Astrocyte of the hippocampus (primary cell): ENCODE data around the gene LRRC27.
A peak's percentile ranks its signal among the peaks of the same experiment; 100 is the strongest.

ENCODE experiments used
- DNase-seq: peaks from one replicate; pipeline ENCODE4 v3.0.0; 2011; ENCODE audit warnings: low read depth, low spot score

The LRRC27 gene

DNA sequence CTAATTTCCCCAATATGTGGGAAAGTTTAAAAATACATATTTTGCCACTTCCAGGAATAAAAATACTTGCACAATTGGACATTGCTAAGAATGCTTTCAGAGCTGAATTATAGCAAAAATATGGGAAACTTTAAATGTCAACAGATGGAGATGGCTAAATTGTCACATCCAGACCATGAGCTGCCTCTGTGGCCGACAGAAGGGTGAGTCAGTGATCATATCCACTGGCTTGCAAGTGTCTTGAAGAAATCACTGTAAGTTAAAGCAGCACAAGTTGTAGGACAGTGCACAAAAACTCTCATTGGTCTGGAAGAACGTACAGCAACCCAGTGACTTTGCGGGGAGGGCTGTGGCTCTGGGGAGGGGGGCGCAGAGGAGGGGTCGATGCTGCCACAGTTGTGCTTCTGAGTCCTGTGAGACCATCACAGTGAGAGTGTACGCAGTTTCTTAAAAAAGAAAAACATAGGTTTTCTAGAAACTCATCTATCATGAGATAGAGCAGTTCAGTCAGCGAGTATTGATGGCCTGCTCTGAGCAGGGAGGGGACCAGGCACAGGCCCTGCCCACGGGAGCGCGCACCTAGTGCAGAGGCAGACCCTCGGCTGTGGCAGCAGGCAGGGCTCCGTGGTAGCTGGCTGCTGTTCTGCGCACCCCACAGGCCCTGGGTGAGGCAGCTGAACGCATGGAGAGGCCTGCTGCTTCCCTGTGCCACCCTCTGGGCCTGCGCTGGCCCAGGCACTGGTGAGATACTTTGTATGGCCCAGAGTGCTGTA, 25.5 kb downstream of the LRRC27 start:
- no peak for DNase-seq

- no peak for DNase-seq
These were observed 27.5 kb downstream of the LRRC27 start for GRCh38 chr10:132359305-132360040.

- no peak for DNase-seq
These were observed 28.9 kb downstream of the LRRC27 start for GRCh38 chr10:132360766-132361447.

DNA sequence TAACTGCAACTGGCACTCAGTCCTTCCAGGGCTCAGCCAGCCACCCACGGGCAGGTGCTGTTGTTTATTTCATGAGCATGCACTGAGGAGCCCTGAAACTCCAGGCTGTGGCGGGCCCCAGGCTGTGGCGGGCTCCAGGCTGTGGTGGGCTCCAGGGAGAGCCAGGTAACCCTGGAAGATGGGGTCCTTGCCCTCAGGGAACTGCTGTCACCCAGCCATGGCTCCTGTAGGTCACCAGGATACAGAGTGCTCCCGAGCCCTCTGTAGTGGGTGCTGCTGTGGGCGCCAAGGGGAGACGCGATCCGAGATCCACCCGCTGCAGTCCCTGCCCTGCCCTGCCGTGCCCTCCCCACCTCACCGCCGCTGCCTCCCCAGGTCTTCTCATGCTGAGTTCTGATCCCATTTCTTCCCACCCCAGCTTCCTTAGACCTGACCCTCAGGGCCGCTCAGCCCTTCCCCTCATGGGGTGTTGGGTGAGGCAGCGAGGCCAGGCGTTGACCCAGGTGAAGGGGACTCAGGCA, 29.6 kb downstream of the LRRC27 start:
- DNase-seq, result no peak

DNA sequence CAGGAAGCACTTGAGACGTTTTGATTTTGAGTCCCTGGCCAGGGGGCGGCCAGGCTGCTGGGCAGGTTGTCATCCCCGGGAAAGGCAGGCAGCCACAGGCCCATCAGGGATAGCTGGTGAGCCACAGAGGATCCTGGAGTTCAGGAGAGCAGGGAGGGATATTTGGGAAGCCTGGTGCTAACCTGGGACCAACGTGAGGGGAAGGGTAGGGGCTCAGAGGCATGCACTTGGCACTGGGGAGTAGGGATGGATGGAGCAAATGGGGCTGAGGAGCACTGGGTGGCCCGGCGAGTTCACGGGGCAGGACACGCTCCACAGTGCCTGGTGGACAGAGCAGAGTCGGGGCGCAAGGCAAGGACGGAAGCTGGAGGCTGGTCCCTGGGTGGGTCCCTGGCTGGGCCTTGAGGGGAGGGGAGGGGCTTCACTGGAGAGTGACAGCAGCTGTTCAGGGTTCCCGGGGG, 30.2 kb downstream of the LRRC27 start:
- DNase-seq, result no peak

- no peak for DNase-seq
These were observed 31.4 kb downstream of the LRRC27 start for GRCh38 chr10:132363376-132363775.

DNA sequence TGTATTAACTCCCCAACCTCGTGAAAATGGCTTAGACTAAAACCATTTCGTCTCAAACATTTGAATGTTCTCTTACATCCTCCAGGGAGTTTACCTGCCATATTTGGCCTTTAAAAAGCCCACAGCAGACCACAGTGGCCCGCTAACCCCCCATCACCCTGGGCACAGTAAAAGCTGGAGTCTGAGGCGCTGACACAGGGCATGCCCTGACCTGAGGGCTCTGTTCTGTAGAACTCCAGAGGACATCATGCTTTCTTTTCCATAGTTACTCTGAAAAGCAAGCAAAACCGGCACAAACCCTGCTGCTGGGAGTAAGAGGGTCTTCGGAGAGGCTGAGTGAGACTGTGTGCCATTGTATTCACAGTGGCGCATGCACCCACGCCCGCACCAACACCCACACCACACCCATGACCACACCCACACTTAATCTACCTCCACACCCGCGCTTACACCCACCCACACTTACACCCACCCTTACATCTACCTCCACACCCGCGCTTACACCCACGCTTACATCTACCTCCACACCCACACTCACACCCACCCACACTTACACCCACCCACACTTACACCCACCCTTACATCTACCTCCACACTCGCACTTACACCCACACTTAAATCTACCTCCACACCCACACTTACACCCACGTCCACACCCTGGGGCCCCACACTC, 32.1 kb downstream of the LRRC27 start:
- peak; percentile 36 for DNase-seq

- DNase-seq, result no peak
These were observed 32.6 kb downstream of the LRRC27 start for GRCh38 chr10:132364594-132364970.

- DNase-seq, result no peak
These were observed 33.1 kb downstream of the LRRC27 start for GRCh38 chr10:132365102-132365501.

- DNase-seq, result no peak
These were observed 34.0 kb downstream of the LRRC27 start for GRCh38 chr10:132366006-132366405.

DNA sequence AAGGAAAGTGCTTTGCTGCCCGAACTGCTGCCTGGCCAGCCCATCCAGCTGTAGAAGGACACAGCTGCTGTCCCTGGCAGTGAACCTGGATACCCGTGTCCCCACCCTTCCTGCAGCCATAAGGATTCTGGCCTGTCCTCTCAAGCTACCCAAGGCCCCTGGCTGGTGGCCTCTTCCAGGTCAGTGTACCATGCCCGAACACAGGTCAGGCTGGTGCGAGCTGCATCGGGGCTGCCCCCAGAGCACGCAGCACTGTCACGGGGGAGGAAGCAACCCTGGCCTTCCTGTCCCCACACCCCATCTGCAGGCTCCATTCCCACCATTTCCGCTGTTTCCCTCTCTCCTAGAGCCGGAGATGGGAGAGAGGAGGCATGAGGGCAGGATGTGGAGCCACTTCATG, 34.5 kb downstream of the LRRC27 start:
- DNase-seq, result no peak

DNA sequence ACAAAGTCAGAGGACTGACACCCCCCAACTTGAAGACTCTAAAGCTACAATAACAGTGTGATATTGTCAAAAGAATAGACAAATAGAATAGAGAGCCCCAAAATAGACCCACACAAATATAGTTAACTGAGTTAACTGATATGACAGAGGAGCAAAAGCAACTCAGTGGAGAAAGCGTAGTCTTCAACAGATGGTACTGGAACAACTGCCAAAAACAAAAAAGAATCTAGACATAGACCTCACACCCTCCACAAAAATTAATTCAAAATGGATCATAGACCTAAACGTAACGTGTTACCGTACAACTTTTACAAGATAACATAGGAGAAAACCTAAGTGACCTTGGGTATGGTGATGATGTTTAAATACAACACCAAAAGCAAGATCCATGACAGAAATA, 36.4 kb downstream of the LRRC27 start:
- no peak for DNase-seq

GRCh38 chr10:132368881-132369635, 37.1 kb downstream of the LRRC27 start:
- DNase-seq, result no peak

DNA sequence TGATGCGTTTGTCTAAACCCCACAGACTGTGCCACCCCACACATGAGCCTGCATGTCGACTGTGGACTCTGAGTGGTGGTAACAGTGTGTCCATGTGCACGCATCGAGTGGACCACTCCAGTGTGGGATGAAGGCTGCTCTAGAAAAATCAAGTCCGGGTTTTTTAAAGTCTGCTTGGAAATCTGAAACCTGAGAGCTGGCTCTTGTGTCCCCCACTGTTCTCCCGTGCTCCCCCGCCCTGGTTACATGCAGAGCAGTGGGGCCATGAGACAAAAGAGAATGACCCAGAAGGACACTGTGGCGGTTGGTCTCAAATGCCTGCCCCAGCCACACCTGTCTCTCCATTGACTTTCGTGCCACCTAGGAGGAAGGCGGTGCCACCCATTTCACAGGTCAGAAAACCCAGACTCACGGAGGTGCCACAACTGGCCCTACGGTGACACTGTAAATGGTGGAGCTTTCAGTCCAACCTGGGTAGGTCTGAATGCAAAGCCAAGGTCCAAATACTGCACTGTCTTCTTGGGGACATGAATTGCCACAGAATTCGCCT, 37.7 kb downstream of the LRRC27 start:
- no peak for DNase-seq

- DNase-seq, result no peak
These were observed 38.7 kb downstream of the LRRC27 start for GRCh38 chr10:132370426-132371340.

- DNase-seq, result no peak
These were observed 39.7 kb downstream of the LRRC27 start for GRCh38 chr10:132371641-132372081.

- no peak for DNase-seq
These were observed 40.6 kb downstream of the LRRC27 start for GRCh38 chr10:132372516-132373095.

DNA sequence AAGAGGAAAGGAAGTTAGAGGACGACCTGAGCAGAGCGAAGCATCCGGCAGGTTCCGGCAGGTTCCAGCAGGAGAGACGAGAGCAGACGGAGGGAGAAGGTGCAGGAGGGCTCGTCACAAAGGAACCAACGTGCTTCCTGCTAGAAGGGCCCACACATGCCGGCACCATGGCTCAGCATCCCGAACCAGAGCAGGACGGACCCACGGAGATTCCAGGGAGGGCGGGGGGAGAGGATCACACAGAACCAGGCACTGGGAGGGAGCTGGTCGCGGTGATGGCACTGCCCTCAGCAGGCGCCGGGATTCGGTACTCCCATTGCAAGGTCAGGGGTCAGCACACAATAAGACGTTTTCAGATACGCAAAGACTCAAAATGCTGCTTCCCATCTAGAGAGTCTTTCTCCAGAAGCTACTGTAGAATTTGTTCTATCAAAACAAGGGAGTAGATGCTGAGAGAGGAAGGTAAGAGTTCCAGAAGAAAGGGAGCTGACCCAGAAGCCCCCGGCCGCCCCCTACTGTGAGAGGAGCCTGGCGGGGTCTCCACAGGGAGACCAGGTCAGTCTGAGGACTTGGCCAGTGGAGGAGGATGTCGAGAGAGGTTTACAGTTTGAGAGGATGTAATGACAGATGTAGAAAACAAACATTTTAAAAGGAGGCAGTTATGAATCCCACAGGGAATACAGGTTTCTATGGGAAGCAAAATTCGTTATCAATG, 41.4 kb downstream of the LRRC27 start:
- no peak for DNase-seq
